LNCAP (cell line): ENCODE data around the gene LRRC45.

ENCODE experiments used
- TF ChIP-seq, protein P1 (sequence below): fragments of 450-650 bp; IDR thresholded peaks from 2 replicates; pipeline ENCODE4 v1.5.1; 2017; ENCODE audit warnings: mild to moderate bottlenecking

LRRC45 gene

DNA sequence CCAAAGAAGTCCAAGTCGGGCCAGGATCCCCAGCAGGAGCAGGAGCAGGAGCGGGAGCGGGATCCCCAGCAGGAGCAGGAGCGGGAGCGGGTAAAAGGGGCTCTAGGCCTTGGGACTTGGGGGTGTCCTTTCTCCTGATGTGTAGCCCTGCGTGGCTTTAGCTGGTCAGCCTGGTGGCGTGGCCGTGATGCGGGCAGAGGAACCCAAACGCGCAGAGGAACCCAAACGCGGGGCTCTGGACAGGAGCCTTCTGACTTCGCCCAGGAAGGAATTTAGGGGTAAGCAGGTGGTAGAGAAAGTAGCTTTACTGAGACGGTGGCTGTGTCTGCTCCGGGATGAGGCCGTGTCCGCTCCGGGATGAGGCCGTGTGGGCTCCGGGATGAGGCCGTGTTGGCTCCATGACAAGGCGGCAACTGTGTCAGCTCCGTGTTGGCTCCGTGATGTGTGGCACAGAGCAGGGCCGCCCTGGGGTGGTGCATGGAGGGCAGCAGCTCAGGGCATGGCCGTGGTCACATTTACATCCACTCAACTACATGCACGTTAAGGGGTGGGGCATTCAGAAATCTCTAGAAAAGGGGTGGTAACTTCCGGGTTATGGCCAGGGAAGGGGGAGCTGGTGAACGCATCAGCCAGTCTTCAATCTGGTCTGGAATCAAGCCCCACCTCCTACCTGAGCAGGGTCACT, 26.2 kb upstream of the LRRC45 start:
- TF ChIP-seq, protein P1, sequence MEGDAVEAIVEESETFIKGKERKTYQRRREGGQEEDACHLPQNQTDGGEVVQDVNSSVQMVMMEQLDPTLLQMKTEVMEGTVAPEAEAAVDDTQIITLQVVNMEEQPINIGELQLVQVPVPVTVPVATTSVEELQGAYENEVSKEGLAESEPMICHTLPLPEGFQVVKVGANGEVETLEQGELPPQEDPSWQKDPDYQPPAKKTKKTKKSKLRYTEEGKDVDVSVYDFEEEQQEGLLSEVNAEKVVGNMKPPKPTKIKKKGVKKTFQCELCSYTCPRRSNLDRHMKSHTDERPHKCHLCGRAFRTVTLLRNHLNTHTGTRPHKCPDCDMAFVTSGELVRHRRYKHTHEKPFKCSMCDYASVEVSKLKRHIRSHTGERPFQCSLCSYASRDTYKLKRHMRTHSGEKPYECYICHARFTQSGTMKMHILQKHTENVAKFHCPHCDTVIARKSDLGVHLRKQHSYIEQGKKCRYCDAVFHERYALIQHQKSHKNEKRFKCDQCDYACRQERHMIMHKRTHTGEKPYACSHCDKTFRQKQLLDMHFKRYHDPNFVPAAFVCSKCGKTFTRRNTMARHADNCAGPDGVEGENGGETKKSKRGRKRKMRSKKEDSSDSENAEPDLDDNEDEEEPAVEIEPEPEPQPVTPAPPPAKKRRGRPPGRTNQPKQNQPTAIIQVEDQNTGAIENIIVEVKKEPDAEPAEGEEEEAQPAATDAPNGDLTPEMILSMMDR, result no peak

DNA sequence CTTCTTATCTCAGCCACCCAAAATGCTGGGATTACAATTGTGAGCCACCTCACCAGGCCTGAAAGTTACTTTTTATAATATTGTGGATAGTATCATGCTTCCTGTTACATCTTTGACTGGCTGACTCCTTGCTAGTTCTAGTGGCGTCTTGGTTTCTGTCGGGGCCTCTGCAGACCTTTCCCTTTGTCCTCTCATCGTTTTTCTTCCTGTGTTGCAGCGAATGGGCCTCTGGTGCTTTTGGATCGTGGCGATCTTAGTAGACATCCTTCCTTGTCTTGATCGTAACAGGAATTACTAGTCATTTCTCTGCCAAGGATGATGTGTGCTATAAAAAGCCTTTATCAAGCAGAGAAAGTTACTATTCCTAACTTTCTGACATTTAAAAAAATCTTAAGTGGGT, 24.9 kb upstream of the LRRC45 start:
- TF ChIP-seq, protein P1, result no peak

DNA sequence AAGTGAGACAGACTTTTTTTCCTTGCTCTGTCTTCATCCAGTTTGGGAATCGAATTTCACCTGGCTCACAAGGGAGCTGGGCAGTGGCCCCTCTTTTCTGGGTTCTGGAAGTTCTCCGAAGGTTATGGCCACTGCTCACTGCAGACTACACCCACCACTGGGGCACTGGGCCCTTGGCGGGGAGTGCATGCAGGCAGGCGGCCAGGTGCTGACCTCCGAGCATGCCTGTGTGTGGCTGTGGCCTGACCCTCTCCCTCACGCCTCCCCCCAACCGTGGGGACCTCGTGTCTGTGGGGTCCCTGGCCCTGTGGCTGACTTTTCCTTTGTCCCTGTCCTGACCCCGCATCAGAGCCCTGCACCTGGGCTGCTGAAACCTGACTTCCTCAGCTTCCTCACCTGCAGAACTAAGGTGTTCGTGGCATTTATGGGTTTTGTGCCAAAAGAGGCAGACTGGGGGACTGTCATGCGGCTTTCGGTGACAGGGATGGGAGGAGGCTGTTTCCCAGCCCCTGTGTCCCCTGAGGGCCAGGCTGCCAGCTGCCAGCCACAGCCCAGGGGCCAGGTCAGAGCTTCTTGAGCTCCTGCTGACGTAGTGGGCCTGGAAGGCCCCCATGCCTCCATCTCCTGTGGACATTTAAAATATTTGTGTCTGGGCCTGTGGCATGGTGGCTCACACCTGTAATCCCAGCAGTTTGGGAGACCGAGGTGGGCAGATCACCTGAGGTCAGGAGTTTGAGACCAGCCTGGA, 24.2 kb upstream of the LRRC45 start:
- TF ChIP-seq, protein P1, result no peak

DNA sequence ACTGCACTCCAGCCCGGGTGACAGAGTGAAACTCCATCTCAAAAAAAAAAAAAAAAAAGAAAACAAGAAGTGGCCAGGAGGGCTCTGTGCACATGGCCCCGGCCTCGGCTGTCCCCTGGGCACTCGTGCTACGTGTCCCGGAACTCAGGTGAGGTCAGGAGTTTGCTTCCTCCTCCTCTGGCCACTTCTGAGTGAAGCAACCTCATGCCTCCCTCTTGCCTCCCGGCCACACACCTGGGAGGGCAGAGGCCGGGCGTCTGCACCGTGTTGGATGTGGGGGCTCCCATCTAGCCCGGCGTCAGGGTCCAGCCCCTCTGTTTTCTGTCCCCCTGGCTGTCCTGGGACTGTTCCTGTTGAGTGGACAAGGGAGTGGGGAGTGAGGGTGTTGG, 23.5 kb upstream of the LRRC45 start:
- TF ChIP-seq, protein P1, result no peak

DNA sequence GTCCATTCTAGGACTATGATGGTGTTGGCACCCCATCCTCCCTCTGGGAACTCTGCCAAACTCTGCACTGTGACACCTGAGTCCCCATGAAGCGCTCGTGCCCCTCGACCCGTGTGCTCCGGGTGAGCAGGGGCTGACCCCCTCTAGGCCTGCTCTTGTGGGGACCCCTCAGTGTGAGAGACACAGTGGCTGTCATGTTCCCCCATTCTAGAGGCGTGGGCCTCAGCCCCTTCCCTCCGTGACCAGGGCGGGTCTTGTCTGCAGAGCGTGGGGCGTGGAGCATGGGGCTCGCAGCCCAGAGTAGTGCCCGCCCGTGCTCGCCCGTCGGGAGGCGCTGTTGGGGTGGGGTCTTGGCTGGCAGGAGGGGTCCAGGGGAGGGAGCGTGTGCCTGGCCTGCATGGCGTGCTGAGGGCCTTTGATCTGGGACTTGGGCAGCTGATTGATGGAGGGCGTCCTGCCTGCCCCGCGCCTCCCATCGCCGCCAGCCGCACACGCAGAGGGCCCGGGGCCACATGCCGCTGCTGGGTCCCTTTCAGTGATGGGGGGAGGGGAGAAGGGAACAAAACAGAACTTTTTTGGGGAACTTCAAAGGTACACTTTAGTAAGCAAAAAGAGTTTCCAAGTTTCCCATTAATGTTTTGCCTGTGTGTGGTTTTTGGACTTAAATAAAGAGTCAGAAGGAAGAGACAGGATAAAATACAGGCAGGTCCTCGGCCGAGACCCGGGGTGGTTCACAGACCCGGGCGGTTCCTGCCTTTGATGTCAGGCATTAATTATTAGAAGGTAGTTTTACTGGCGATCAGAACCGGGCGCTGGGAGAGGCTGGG, 22.9 kb upstream of the LRRC45 start:
- TF ChIP-seq, protein P1, result no peak

DNA sequence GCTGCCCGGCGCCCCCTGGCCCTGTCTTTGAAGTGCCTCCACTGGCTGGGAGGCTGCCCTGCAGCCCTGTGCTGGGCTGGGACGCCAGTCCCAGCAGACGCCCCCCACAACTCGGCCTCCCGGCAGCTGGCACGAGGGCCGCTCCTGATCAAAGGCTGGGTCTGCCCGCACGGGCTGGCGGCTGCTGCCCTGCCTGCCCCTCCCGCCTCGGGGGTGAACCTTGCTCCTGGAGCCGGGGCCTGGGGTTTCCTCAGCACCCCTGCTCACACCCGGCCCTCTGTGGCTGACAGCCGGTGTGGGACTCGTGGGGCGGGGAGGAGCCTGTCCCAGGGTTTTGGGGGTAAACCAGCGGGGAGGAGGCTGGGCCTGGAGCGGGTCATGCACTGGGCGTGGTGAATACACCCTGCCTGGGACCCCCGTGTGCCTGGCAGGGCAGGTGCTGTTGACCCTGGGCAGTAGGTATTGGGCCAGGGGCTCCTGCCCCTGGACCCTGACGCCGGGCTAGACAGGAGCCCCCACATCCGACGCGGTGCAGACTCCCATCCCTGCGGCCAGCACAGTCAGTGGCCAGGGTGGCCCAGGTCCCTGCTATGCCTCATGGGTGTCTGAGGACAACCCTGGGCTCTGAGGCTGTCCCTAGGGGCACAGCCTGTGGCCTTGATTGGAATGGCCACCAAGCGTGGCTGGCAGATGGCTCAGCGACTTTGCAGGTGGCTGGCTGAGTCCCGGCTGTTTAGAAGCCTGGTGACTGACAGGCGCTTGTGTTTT, 22.1 kb upstream of the LRRC45 start:
- TF ChIP-seq, protein P1, result no peak

DNA sequence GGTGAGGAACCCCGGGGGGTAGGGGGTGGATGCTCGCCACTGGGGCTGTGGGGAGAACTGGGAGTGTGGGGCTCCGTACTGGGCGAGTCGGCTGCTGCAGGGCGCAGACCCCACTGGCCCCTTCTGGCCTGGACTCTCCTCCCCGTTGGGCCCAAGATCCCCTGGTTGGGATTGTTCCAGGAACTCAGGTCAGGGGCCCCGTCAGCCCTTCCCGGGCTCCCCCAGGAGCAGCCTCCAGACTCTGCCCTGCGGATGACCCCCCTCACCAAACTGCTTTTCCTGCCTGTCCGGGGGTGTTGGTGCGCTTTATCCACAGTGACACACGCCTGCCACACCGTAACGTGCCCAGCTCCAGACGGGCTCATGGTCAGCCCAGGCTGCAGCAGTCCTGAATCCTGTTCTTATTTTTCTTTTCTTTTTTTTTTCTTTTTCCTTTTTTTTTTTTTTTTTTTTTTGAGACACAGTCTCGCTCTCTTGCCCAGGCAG, 21.5 kb upstream of the LRRC45 start:
- TF ChIP-seq, protein P1, result no peak
